Retinal pigment epithelial cell (primary cell): ENCODE results near the gene SART3.
A peak's percentile ranks its signal among the peaks of the same experiment; 100 is the strongest.

Source experiments
- DNase-seq: peaks from one replicate; pipeline ENCODE4 v3.0.0-alpha.2; 2010; ENCODE audit warnings: low read depth
- H3K4me3 ChIP-seq: 2 replicates; pipeline ENCODE4 v1.5.1; 2011; ENCODE audit warnings: mild to moderate bottlenecking, low read length, control low read depth, moderate library complexity
- CTCF ChIP-seq: conservative IDR thresholded peaks from 2 replicates; pipeline ENCODE4 v1.5.1; 2011; ENCODE audit warnings: low read depth, low read length, control low read depth, inconsistent platforms

The SART3 gene

DNA sequence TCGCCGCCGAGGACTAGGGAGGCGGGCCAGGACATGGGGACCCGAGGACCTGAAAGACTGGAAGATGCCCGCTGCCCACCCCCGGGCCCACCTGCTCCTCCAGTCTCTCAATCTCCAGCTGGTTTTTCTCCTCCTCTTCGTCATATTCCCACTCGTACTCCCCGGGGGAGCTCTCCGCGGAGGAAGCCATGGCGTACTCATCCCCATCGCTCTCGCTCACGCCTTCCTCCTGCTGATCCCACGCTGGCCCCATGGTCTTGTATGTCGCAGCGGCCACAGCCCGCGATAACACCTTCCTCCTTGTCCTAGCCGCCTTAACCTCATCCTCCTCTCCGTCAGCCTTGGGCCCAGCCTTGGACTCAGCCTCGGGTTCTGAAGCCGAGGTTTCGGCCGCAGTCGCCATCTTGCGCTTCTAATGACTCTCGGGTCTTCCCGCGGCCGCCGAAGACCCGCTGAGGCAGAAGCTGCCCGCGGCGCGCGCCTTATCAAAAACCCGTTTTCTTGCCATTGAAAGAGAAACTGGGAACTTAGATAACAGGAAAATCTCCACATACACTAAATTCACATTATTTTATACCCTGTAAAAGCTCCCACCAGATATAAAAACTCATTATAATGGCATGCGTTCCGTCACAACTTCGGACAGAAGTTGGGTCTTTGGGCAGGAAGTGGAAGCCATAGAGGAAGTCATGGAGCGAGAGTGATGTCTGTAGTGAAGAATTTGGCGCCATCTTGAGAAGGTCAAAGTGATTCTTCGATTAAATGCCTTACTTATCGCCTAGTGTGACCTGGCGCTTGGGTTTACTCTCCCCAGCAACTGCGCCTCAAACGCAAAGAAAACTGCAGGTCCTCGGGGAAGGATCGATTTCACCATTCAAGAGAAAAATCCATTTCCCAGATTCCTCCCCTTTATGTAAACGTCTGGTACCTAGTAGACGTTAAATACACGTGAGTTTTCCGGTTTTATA is at the start of gene SART3:
Gene SART3 (minus strand): TSS at position 422 of the 968 bp plus-strand sequence. CDS start 19 bp downstream, at position 403.
- DNase-seq: peak; percentile 69
- H3K4me3 ChIP-seq: peak within 1 kb of the TSS; percentile 99
- TF ChIP-seq CTCF: no peak

GRCh38 chr12:108610336-108610815 is 49.4 kb upstream of the SART3 start:
- no peak overlapping the region for H3K4me3 ChIP-seq
- no peak for TF ChIP-seq CTCF
- no peak for DNase-seq

GRCh38 chr12:108609537-108610335 is 48.8 kb upstream of the SART3 start:
- TF ChIP-seq CTCF: no peak
- DNase-seq: no peak
- no peak overlapping the region for H3K4me3 ChIP-seq

- no peak for DNase-seq
- no peak overlapping the region for H3K4me3 ChIP-seq
- TF ChIP-seq CTCF: no peak
Measured at GRCh38 chr12:108608616-108609015, 47.6 kb upstream of the SART3 start.

GRCh38 chr12:108607981-108608600 is 47.1 kb upstream of the SART3 start:
- H3K4me3 ChIP-seq: no peak overlapping the region
- DNase-seq: no peak
- TF ChIP-seq CTCF: no peak

- H3K4me3 ChIP-seq: no peak overlapping the region
- TF ChIP-seq CTCF: no peak
- DNase-seq: no peak
Measured at GRCh38 chr12:108606492-108606891, 45.5 kb upstream of the SART3 start.
